EL (cell line): Measurements from ENCODE around the gene MAP2K5.

Source experiments
- DNase-seq: peaks from one replicate; pipeline ENCODE4 v3.0.0-alpha.2; 2016

Gene MAP2K5

DNA sequence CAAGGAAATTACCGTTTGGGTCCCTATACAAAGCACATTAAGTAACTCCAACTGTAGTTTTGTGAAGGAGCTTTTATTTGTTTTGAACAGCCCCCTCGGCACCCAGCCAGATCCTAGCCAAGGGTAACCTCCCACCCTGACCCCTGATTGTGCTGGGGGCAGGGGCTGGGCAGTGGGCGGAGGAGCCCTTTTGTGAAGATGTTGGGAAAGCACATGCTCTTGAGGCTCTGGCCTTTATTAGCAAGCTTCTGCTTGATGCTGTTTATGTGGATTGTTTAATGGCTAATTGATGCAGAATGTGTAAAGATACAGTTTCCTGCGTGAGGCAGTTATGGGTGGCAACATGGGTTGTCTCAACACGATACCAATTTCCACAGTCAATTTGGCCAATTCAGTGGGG is 136.5 kb downstream of the MAP2K5 start:
- no peak for DNase-seq

GRCh38 chr15:67680641-67681040 is 138.1 kb downstream of the MAP2K5 start:
- DNase-seq, result peak; percentile 4

DNA sequence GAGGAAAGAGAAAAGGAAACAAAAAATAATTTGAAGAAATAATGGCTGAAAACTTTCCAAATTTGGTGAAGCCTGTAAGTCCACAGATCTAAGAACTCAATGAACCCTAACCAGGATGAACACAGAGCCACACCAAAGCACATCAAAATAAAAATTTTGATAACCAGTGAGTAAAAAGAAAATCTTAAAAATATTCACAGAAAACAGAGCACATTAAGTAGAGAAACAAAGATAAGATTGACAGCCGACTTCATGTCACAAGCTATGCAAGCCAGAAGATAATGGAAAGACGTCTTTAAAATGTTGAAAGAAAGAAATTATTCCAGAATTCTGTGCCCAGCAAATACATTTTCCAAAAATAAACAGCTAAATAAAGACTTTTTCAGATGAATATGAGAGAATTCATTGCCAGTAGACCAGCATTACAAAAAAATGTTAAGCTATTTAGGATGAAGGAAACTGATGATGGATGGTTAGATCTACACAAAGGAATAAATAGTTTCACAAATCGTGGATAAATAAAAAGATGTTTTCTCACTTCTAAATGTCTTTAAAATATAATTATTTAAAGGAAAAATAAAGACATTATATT is 142.6 kb downstream of the MAP2K5 start:
- DNase-seq, result peak; percentile 32

DNA sequence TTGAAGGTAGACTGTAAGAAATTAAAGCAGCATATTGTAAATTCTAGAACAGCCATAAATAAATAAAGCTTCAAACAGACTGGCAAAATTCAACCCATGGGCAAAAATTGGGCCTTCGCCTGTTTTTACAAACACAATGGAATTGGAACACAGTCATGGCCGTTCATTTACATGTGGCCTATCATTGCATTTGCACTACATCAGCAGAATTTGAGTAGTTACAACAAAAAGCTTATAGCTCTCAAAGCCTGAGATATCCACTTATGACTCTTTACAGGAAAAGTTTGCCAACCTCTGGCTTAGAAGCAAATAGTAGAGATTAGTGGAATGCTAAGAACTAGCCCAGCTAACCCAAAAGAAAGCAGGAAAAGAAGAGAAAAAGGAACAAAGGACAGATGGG is 143.2 kb downstream of the MAP2K5 start:
- no peak for DNase-seq

GRCh38 chr15:67690936-67691335 is 148.4 kb downstream of the MAP2K5 start:
- DNase-seq, result peak; percentile 17

GRCh38 chr15:67691450-67691849 is 148.9 kb downstream of the MAP2K5 start:
- no peak for DNase-seq

DNA sequence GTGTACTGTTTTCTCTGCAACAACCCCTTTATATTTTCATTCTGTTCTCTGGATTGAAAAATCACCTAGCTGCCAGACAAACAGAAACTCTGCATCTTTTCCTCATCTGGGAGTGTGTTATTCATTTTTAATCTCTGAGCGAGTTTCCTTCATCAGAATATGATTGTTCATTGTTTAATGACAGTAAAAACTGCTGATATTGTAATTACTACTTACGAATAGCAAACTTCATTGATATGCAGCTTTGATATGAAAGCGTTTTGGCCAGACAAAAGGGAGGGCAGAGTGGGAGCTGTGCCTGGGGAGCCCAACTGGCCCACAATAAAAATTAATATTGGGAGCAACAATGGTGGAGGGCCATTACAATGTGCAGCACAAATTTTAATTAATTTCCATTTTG is 150.1 kb downstream of the MAP2K5 start:
- DNase-seq, result no peak

DNA sequence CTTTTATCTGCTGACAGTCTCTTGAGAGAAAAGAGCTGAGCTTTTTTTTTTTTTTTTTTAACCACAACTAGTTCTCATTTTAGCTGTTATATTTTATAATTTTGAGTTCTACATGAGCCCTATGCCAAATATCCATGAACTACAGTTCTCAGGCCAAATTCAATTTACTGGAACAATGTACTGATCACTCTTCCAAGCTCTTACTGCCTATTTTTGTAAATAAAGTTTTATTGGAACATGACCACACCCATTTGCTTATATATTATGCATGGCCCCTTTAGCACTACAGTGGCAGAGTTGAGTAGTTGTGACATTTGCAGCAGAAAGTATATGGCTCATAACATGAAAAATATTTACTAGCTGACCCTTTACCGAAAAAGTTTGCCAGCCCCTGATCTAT is 153.6 kb downstream of the MAP2K5 start:
- DNase-seq, result no peak

GRCh38 chr15:67700023-67700422 is 157.5 kb downstream of the MAP2K5 start:
- DNase-seq, result peak; percentile 46

GRCh38 chr15:67701669-67702068 is 159.2 kb downstream of the MAP2K5 start:
- peak; percentile 13 for DNase-seq

GRCh38 chr15:67707520-67708283 is 165.2 kb downstream of the MAP2K5 start:
- DNase-seq, result no peak

- no peak for DNase-seq
Measured at GRCh38 chr15:67708500-67708899, 166.0 kb downstream of the MAP2K5 start.

GRCh38 chr15:67715170-67715569 is 172.7 kb downstream of the MAP2K5 start:
- DNase-seq, result no peak

DNA sequence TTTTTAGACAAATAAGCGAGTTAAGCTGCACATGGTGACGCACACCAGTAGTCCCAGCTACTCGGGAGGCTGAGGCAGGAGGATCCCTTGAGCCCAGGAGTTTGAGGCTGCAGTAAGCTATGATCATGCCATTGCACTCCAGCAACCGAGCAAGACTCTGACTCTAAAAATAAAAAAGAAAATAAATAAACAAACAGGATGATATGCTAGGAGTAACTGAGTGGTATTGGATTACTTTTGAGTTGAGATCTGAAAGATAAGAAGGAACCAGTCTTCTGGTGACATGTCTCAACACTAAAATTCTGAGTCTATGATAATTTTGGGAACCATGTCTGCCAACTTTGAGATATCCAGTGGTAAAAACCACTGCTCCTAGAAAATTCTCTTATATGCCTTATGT is 173.7 kb downstream of the MAP2K5 start:
- no peak for DNase-seq

- DNase-seq, result no peak
Measured at GRCh38 chr15:67717776-67718175, 175.3 kb downstream of the MAP2K5 start.

GRCh38 chr15:67719330-67719959 is 176.9 kb downstream of the MAP2K5 start:
- no peak for DNase-seq

DNA sequence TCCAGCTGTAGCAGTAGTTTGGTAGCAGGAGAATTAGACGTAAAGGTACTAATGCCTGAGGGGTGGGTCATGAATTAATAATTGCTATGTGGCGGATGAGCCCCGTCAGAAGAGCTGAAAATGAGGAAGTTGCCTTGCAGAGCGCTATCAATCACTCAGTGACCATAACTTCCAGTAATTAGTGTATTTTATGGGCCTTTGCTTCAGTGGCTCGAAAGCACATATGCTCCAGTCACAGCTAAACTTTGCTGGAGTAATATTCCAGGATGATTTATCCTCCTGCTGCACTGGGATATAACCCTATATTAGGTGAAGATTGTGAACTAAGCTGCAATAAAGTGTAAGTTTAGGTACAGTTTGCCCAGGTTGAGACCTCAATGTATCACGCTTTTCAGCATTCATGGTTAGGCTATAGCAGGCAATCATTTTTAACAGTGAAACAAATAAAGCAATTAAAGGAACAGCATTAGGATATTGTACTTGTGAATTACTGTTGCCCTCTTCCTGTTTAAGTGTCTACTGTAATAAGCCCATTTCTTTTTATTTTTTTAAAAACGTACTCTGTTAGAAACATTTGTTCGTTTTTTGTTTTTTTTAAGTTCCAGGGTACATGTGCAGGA is 178.2 kb downstream of the MAP2K5 start:
- DNase-seq, result no peak

- no peak for DNase-seq
Measured at GRCh38 chr15:67722030-67722817, 179.7 kb downstream of the MAP2K5 start.

DNA sequence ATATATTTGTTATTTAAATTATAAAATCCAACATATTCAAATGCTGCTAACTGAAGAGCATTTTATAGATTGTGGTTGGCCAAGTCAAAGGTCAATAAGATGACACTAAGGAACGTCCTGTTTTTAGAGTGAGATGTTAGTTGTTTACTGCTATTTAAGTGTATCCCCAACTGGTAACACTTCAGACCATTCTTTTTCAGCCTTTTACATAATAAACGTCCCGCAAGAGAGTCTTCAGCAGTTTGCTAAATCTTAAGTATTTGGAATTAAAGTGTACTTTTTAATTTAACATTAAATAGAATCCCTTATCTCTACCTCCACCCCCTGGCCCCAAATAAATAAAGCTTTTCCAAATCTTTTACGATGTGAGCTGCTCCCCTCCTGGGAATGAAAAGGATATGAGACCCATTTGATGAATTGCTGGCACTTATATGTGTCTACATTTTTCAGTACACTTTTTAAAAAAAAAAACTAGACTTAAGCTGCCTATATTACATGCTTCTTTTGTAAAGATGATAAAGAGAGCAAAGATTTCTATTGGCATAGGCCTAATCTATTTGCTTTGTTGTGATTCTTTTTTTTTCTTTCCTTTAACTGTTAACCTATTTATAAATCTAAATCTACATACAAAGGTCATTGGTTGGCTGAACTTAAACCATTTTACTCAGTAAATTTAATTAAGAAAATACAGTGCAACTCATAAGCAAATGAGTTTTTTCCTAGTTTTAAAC is 181.0 kb downstream of the MAP2K5 start:
- DNase-seq, result no peak

DNA sequence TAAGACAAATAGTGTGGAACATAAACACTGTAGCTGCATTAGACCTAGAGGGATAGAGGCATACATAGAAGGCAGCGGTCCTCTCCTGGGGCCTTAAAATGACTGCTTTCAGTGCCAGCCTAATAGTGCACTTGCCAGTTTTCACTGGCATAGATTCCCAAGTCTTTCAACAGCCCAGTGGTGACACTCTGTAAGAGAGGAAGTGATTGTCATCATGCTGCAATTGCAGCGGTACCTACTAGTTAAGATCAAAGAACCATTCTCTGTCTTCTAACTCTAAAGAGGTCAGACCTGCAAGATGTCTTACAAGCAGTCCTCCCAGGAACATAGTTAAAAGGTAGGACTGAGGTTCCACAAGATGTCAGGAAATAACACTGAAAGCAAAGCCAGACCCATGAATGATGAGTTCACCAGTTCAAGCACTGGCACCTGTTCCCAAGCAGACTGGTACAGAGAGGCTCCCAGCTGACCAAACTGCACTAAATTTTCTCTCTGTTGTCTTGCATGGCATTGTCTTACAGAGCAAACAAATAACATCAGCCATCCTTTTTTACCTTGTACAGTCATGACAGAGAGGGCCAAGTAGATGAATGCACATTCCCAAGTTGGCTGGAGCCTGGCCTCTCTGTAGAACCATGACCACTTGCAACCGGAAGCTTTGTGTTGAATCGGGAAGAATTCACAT is 182.3 kb downstream of the MAP2K5 start:
- no peak for DNase-seq

- no peak for DNase-seq
Measured at GRCh38 chr15:67730135-67730534, 187.6 kb downstream of the MAP2K5 start.
